Osteoblast (primary cell): ENCODE measurements around the gene ORC2. TPM values are rescaled to one million over a fixed set of nuclear protein-coding genes. Genes with fewer than 3 reads are reported as not detected.
"Not testable (repeated sequence)": the region's sequence is repeated elsewhere in the genome, so short reads cannot be mapped to it uniquely, and the experiment has no call there.

Source experiments
- DNase-seq: peaks from one replicate; pipeline ENCODE4 v3.0.0; 2011; ENCODE audit warnings: low spot score, mixed read lengths; ENCODE audit not compliant: insufficient read length; ENCODE audit errors: missing footprints
- H2AFZ ChIP-seq: 2 replicates; pipeline ENCODE4 v1.6.0; 2011; ENCODE audit warnings: mild to moderate bottlenecking, low read length
- H3K27ac ChIP-seq: 2 replicates; pipeline ENCODE4 v1.5.1; 2011; ENCODE audit warnings: mild to moderate bottlenecking, low read depth, low read length, moderate library complexity
- H3K27me3 ChIP-seq: 2 replicates; pipeline ENCODE4 v1.6.0; 2012; ENCODE audit warnings: mild to moderate bottlenecking, control low read depth, inconsistent platforms, low read length, moderate library complexity; ENCODE audit not compliant: insufficient read depth
- H3K36me3 ChIP-seq: 2 replicates; pipeline ENCODE4 v1.5.1; 2011; ENCODE audit warnings: mild to moderate bottlenecking, low read length, control low read depth, moderate library complexity; ENCODE audit not compliant: insufficient read depth
- H3K4me1 ChIP-seq: 2 replicates; pipeline ENCODE4 v1.5.1; 2011; ENCODE audit warnings: mild to moderate bottlenecking, low read length, control low read depth, moderate library complexity; ENCODE audit not compliant: insufficient read depth
- H3K4me2 ChIP-seq: 2 replicates; pipeline ENCODE4 v1.6.0; 2011; ENCODE audit warnings: mild to moderate bottlenecking, low read length; ENCODE audit not compliant: insufficient read depth
- H3K4me3 ChIP-seq: fragments of 200-600 bp; sonication (generic); 3 replicates; pipeline ENCODE4 v1.5.1; 2012; ENCODE audit warnings: mild to moderate bottlenecking, low read length, inconsistent platforms; ENCODE audit not compliant: insufficient read depth
- H3K79me2 ChIP-seq: 2 replicates; pipeline ENCODE4 v1.6.0; 2012; ENCODE audit warnings: mild to moderate bottlenecking, low read length, control low read depth, inconsistent platforms; ENCODE audit not compliant: insufficient read depth
- H3K9me3 ChIP-seq: 2 replicates; pipeline ENCODE4 v1.5.1; 2011; ENCODE audit warnings: low read depth, low read length, control low read depth
- H4K20me1 ChIP-seq: 2 replicates; pipeline ENCODE4 v1.6.0; 2012; ENCODE audit warnings: mild to moderate bottlenecking, low read length, control low read depth; ENCODE audit not compliant: insufficient read depth
- CTCF ChIP-seq: IDR thresholded peaks from 2 replicates; pipeline ENCODE4 v1.5.1; 2011; ENCODE audit warnings: mild to moderate bottlenecking, low read depth, low read length, moderate library complexity; ENCODE audit errors: extremely low read depth
- total RNA-seq: library from RNA; depleted of rRNA; stranded (reverse); fragments of >200 nt; gene quantifications from 2 replicates; pipeline ENCODE4 v1.2.3, GENCODE V29; 2012

Gene ORC2
- total RNA-seq, 1 donor, result 14.5 TPM

GRCh38 chr2:200905618-200906296 lies 57.7 kb downstream of the ORC2 start:
- H3K27me3 ChIP-seq, result no peaks in the 10 kb centered on the region
- no peaks in the 10 kb centered on the region for H3K9me3 ChIP-seq
- no peaks in the 10 kb centered on the region for H3K4me1 ChIP-seq
- no peaks in the 10 kb centered on the region for H3K79me2 ChIP-seq
- H3K4me2 ChIP-seq, result no peak overlapping the region
- H3K4me3 ChIP-seq, result no peak overlapping the region
- DNase-seq, result peak; percentile 79
- H3K36me3 ChIP-seq, result peaks cover 27% of the 10 kb centered on the region
- TF ChIP-seq CTCF, result peak; percentile 90
- no peak overlapping the region for H3K27ac ChIP-seq
- H2AFZ ChIP-seq, result no peak overlapping the region
- H4K20me1 ChIP-seq, result no peaks in the 10 kb centered on the region

DNA sequence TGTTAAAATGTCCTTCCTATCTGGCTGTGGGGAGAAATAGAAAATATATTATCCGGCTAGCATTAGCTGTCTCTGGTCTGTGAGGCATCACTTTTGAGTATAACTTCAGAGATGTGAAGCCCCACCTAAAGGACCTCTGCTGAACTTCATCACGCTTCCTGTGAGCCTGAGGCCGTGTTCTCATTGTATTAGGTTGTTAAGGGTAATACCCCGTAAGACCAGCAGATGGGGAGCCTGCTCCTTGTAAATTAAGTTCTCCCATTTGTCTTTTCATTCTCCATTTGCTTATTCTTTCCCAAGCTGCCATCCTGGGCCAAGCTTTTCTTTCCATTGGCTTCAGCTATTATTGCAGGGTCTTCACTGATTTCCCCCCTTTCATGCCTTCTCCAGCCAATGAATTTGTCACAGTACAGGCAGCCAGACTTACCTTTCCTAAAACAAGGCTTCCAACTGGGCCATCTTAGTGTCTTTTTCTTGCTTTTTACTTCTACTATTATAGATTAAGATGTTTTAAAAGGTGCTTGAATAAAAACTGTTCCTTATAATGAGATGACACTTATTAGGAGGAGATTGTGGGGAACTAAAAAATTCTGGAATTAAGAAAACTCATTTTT lies 61.9 kb downstream of the ORC2 start:
- Histone ChIP-seq H3K27ac (no peak overlapping the region), H3K9me3 (no peaks in the 10 kb centered on the region), H3K36me3 (peaks cover 37% of the 10 kb centered on the region), H3K4me1 (no peaks in the 10 kb centered on the region), H3K4me3 (no peak overlapping the region), H3K27me3 (no peaks in the 10 kb centered on the region), H4K20me1 (no peaks in the 10 kb centered on the region), H2AFZ (peak overlapping the region; percentile 68), H3K79me2 (no peaks in the 10 kb centered on the region), H3K4me2 (no peak overlapping the region)
- peak; percentile 87 for TF ChIP-seq CTCF
- DNase-seq, result peak; percentile 86

DNA sequence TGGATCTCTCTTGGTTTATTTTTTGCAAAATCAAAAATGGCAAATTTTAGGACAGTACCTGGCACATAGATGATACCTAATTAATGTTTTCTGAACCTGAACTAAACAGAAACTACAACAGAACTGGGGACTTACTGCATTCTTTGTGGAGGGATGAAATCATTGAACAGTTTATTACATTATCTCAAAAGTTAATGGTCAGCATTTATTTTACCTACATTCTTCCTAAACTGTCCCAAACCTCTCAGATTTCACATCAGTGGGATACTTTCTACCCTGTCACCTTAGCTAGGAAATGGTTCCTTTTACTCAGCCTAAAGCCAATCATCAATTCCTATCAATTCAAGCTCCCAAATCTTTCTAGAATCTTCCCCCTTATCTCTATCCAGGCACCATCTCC lies 64.0 kb downstream of the ORC2 start:
- no peak for TF ChIP-seq CTCF
- H3K27me3 ChIP-seq, result no peaks in the 10 kb centered on the region

GRCh38 chr2:200888704-200889625 lies 74.5 kb downstream of the ORC2 start, which contains the start of the genes NIF3L1 and PPIL3:
Gene NIF3L1, plus strand, starts transcription at chr2:200889371. Its CDS starts 2,573 bp downstream, at chr2:200891944.
Gene PPIL3, minus strand, starts transcription at chr2:200889077. Its CDS starts 1,462 bp downstream, at chr2:200887615.
- Histone ChIP-seq H3K79me2 (peaks cover 46% of the 10 kb centered on the region), H3K36me3 (peaks cover 16% of the 10 kb centered on the region), H3K4me1 (peaks cover 12% of the 10 kb centered on the region), H2AFZ (peak within 1 kb of the TSS; percentile 93), H3K9me3 (no peaks in the 10 kb centered on the region), H3K27me3 (no peaks in the 10 kb centered on the region), H3K4me3 (peak within 1 kb of the TSS; percentile 81), H4K20me1 (no peaks in the 10 kb centered on the region), H3K27ac (peak within 1 kb of the TSS; percentile 94), H3K4me2 (peak within 1 kb of the TSS; percentile 90)
- DNase-seq, result peak; percentile 85
- no peak for TF ChIP-seq CTCF

More for the DNA sequence above, 64.0 kb downstream of the ORC2 start:
- DNase-seq, result no peak
- Histone ChIP-seq H4K20me1 (no peaks in the 10 kb centered on the region), H3K9me3 (no peaks in the 10 kb centered on the region), H3K4me2 (no peak overlapping the region), H2AFZ (no peak overlapping the region), H3K79me2 (no peaks in the 10 kb centered on the region), H3K4me1 (no peaks in the 10 kb centered on the region), H3K4me3 (no peak overlapping the region), H3K36me3 (peaks cover 48% of the 10 kb centered on the region), H3K27ac (no peak overlapping the region)

DNA sequence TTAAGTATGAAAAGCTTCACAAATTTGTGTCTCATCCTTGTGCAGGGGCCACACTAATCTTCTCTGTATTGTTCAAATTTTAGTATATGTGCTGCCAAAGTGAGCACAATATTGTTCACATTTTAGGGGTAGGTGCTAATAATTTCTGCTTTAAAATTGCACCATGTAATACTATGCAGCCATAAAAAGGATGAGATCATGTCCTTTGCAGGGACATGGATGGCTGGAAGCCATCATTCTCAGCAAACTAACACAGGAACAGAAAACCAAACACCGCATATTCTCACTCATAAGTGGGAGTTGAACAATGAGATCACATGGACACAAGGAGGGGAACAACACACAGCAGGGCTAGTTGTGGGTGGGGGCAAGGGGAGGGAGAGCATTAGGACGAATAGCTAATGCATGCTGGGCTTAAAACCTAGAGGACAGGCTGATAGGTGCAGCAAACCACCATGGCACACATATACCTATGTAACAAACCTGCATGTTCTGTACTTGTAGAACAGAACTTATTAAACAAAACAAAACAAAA lies 81.7 kb downstream of the ORC2 start:
- H3K79me2 ChIP-seq, H3K27me3 ChIP-seq, H4K20me1 ChIP-seq, H3K4me2 ChIP-seq, H3K4me3 ChIP-seq, H3K4me1 ChIP-seq, DNase-seq, H3K27ac ChIP-seq, H3K9me3 ChIP-seq, H2AFZ ChIP-seq: not testable (repeated sequence)
- H3K36me3 ChIP-seq, result peaks cover 52% of the 10 kb centered on the region
